ENCODE results near the gene TMEM45A. TPM values are rescaled to one million over a fixed set of nuclear protein-coding genes. Genes with fewer than 3 reads are reported as not detected.
"Not testable (repeated sequence)": the region's sequence is repeated elsewhere in the genome, so short reads cannot be mapped to it uniquely, and the experiment has no call there.

Gene TMEM45A
- total RNA-seq, 1 experiment from 2014 or later: 6.6 TPM

GRCh38 chr3:100506355-100506754 lies 13.9 kb downstream of the TMEM45A start (continued):
- no peak for TF ChIP-seq ATF6 (CRISPR knock-in tag; IDR thresholded peaks at IDR 0.05)
- no peak for TF ChIP-seq ELF4 (CRISPR knock-in tag; IDR thresholded peaks at IDR 0.05; ENCODE audit: low read depth)
- TF ChIP-seq ZNF121 (CRISPR knock-in tag; IDR thresholded peaks at IDR 0.05): no peak
- no peak for TF ChIP-seq FOXP1 (CRISPR knock-in tag; IDR thresholded peaks at IDR 0.05; ENCODE audit: borderline replicate concordance)
- TF ChIP-seq JAZF1 (CRISPR knock-in tag; IDR thresholded peaks at IDR 0.05): no peak
- no peak for TF ChIP-seq ATF3 (CRISPR knock-in tag; conservative IDR thresholded peaks at IDR 0.05)
- TF ChIP-seq NFATC4 (CRISPR knock-in tag; IDR thresholded peaks at IDR 0.05): no peak
- TF ChIP-seq NFYB (CRISPR knock-in tag; conservative IDR thresholded peaks at IDR 0.05; ENCODE audit: low read depth): no peak

- H3K27me3 Mint-ChIP-seq (ENCODE audit: low read depth); CTCF ChIA-PET; H3K27ac Mint-ChIP-seq; POLR2A ChIA-PET; H3K4me1 Mint-ChIP-seq; H3K4me3 Mint-ChIP-seq; ATAC-seq: not testable (repeated sequence)
- peaks cover 50% of the 10 kb centered on the region for H3K9me3 Mint-ChIP-seq
- DNase-seq (ENCODE audit: low spot score): peak; percentile 14
- peaks cover 30% of the 10 kb centered on the region for H3K36me3 Mint-ChIP-seq
Measured at GRCh38 chr3:100509818-100510217, 17.4 kb downstream of the TMEM45A start.

- POLR2A ChIA-PET: no interaction called here
- no peaks in the 10 kb centered on the region; the same call in 1 of the 2 replicates for H3K27me3 Mint-ChIP-seq (ENCODE audit: low read depth)
- peaks cover 6% of the 10 kb centered on the region; the same call in 1 of the 2 replicates for H3K36me3 Mint-ChIP-seq
- no peak for TF ChIP-seq MXD4 (CRISPR knock-in tag; IDR thresholded peaks at IDR 0.05; ENCODE audit: borderline replicate concordance)
- no peak for TF ChIP-seq TEAD4 (CRISPR knock-in tag; IDR thresholded peaks at IDR 0.05)
- TF ChIP-seq NFATC4 (CRISPR knock-in tag; IDR thresholded peaks at IDR 0.05): no peak
- no peak for TF ChIP-seq KAT7 (CRISPR knock-in tag; IDR thresholded peaks at IDR 0.05; ENCODE audit: borderline replicate concordance)
- no peak for TF ChIP-seq JAZF1 (CRISPR knock-in tag; IDR thresholded peaks at IDR 0.05)
- no peak for TF ChIP-seq ELF4 (CRISPR knock-in tag; IDR thresholded peaks at IDR 0.05; ENCODE audit: low read depth)
- TF ChIP-seq JUN (CRISPR knock-in tag; IDR thresholded peaks at IDR 0.05): no peak
- no peak for TF ChIP-seq GTF2I (CRISPR knock-in tag; conservative IDR thresholded peaks at IDR 0.05)
- no peak for TF ChIP-seq ZNF425 (CRISPR knock-in tag; conservative IDR thresholded peaks at IDR 0.05)
- TF ChIP-seq SMAD3 (CRISPR knock-in tag; IDR thresholded peaks at IDR 0.05; ENCODE audit: borderline replicate concordance): no peak
- no peak for TF ChIP-seq NR1H2 (CRISPR knock-in tag; IDR thresholded peaks at IDR 0.05)
- TF ChIP-seq ATF1 (CRISPR knock-in tag; IDR thresholded peaks at IDR 0.05): no peak
- no peak for TF ChIP-seq ZBTB21 (CRISPR knock-in tag; IDR thresholded peaks at IDR 0.05; ENCODE audit: borderline replicate concordance)
- no peak for DNase-seq (ENCODE audit: low spot score)
- H3K27ac Mint-ChIP-seq: no peak overlapping the region
- no peak for ATAC-seq
- H3K9me3 Mint-ChIP-seq: peaks cover 11% of the 10 kb centered on the region
- no peak overlapping the region for H3K4me3 Mint-ChIP-seq
- no peaks in the 10 kb centered on the region for H3K4me1 Mint-ChIP-seq
- CTCF ChIA-PET: no interaction called here
Measured at GRCh38 chr3:100516232-100516631, 23.8 kb downstream of the TMEM45A start.

- ATAC-seq (no peak), DNase-seq (ENCODE audit: low spot score) (no peak)
- H3K4me1 Mint-ChIP-seq: no peaks in the 10 kb centered on the region
- H3K4me3 Mint-ChIP-seq: no peak overlapping the region
- TF ChIP-seq CREM (CRISPR knock-in tag; IDR thresholded peaks at IDR 0.05) (no peak), ELF4 (CRISPR knock-in tag; IDR thresholded peaks at IDR 0.05; ENCODE audit: low read depth) (no peak), ZBTB21 (CRISPR knock-in tag; IDR thresholded peaks at IDR 0.05; ENCODE audit: borderline replicate concordance) (no peak), ZNF219 (CRISPR knock-in tag; IDR thresholded peaks at IDR 0.05; ENCODE audit: borderline replicate concordance) (no peak)
- POLR2A ChIA-PET: no interaction called here
- peaks cover 8% of the 10 kb centered on the region for H3K9me3 Mint-ChIP-seq
- H3K36me3 Mint-ChIP-seq: 0 out of 2 replicates have a peak, but pooled peaks cover 6% of the 10 kb centered on the region
- H3K27me3 Mint-ChIP-seq (ENCODE audit: low read depth): no peaks in the 10 kb centered on the region; the same call in 1 of the 2 replicates
- no peak overlapping the region for H3K27ac Mint-ChIP-seq
- CTCF ChIA-PET: no interaction called here
Measured at GRCh38 chr3:100516838-100517237, 24.4 kb downstream of the TMEM45A start.
